ENCODE measurements around the gene SYNM. TPM values are rescaled to one million over a fixed set of nuclear protein-coding genes. Genes with fewer than 3 reads are reported as not detected.
"Not testable (repeated sequence)": the region's sequence is repeated elsewhere in the genome, so short reads cannot be mapped to it uniquely, and the experiment has no call there.

The SYNM gene
- total and polyA plus RNA-seq, 2 experiments from 2014 or later, result 0.18 to 0.97 TPM

DNA sequence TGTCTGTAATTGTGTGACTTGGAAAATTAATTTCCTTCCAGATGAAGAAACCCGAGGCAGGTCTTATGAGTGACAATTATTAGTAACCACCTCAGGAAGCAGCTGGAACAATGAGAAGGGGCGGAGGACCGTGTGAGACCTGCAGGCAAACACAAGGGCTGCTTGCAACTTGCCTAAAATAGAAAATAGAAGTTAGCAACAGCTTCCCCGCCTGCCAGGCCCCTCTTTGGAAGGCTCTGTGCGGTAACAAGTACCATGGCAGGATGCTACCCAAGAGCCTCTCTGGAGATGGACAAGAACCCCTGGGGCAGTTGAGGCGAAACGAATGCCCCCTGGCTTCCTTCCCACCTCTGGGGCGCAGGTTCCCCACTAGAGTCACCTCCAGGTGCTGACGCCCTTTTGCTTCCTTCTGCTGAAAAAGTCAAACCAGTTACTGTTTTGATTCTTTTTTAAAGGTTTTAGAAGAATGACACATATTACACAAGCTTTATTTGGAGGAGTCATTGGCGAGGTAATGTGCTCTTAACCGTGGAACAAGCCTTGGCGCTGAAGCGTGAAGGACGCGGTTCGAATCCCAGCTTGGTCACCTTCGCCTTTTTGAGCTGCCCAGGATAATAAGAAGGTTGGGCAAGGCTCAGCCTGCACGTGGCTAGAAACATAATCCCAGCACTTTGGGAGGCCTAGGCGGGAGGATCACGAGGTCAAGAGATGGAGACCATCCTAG is 47.0 kb upstream of the SYNM start:
- TF ChIP-seq EZH2 (IDR thresholded peaks at IDR 0.05; ENCODE audit: insufficient read depth, poor library complexity, severe bottlenecking) (no peak), EZH2phosphoT487 (IDR thresholded peaks at IDR 0.05; ENCODE audit: insufficient read depth, low read depth) (no peak)
- Histone ChIP-seq H3K4me2 (ENCODE audit: unreplicated experiment) (no peak overlapping the region), H3K27ac (no peak overlapping the region), H3K79me2 (ENCODE audit: insufficient read depth) (no peaks in the 10 kb centered on the region), H3K9me3 (ENCODE audit: low read depth) (no peaks in the 10 kb centered on the region), H4K20me1 (ENCODE audit: insufficient read depth) (no peaks in the 10 kb centered on the region), H3K4me3 (no peak overlapping the region), H3K4me1 (ENCODE audit: insufficient read depth) (0 out of 2 replicates have a peak, but pooled peaks cover 3% of the 10 kb centered on the region), H3K9me2 (ENCODE audit: insufficient read depth) (no peaks in the 10 kb centered on the region), H3F3A (ENCODE audit: insufficient read depth) (no peaks in the 10 kb centered on the region), H3K9ac (no peak overlapping the region), H2AFZ (peak overlapping the region; percentile 84; the same call in 1 of the 2 replicates), H3K36me3 (ENCODE audit: low read depth) (no peaks in the 10 kb centered on the region), H3K27me3 (replicated peaks; ENCODE audit: insufficient read depth) (no peaks in the 10 kb centered on the region)
- WGBS, 2 experiments (ENCODE audit: low coverage in 1 of 2, low lambda C conversion rate in 2 of 2, missing lambda C conversion rate in 2 of 2), result 81 to 87% methylated on average over 20 of the region's 20 CpGs
- DNase-seq, result no peak
- in situ Hi-C loops (cut with MboI), result loop anchor here (25.0 kb wide), 1 partner anchor 396 kb away; no protein-coding TSS in a partner anchor

DNA sequence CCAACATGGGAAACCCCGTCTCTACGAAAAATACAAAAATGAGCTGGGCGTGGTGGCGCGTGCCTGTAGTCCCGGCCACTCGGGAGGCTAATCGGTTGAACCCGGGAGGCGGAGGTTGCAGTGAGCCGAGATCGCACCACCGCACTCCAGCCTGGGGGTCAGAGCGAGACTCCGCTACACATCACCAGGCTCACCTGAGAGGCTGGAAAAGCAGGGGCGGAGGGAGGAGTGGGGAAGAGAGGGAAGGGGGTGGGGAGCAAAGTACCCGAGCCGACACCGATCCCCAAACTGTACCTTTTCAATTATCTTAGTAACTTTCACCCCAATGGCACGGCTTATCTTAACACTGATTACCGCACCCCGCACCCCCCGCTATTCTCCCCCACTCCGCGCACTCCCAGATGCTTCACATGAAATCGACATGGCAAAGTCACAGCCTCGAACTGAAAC is 46.4 kb upstream of the SYNM start:
- in situ Hi-C loops (cut with MboI), result loop anchor here (25.0 kb wide), 1 partner anchor 396 kb away; no protein-coding TSS in a partner anchor
- Histone ChIP-seq H3K9ac (peak overlapping the region; percentile 50; the same call in 1 of the 2 replicates), H3K36me3 (ENCODE audit: low read depth) (no peaks in the 10 kb centered on the region), H3K4me3 (peak overlapping the region; percentile 72), H3K27me3 (replicated peaks; ENCODE audit: insufficient read depth) (no peaks in the 10 kb centered on the region), H3K27ac (no peak overlapping the region), H3K4me2 (ENCODE audit: unreplicated experiment) (peak overlapping the region; percentile 64), H3K9me2 (ENCODE audit: insufficient read depth) (no peaks in the 10 kb centered on the region), H3K79me2 (ENCODE audit: insufficient read depth) (no peaks in the 10 kb centered on the region), H2AFZ (peak overlapping the region; percentile 84), H3K4me1 (ENCODE audit: insufficient read depth) (0 out of 2 replicates have a peak, but pooled peaks cover 3% of the 10 kb centered on the region), H4K20me1 (ENCODE audit: insufficient read depth) (no peaks in the 10 kb centered on the region), H3K9me3 (ENCODE audit: low read depth) (no peaks in the 10 kb centered on the region), H3F3A (ENCODE audit: insufficient read depth) (no peaks in the 10 kb centered on the region)
- TF ChIP-seq EZH2phosphoT487 (IDR thresholded peaks at IDR 0.05; ENCODE audit: insufficient read depth, low read depth) (no peak), EZH2 (IDR thresholded peaks at IDR 0.05; ENCODE audit: insufficient read depth, poor library complexity, severe bottlenecking) (no peak)
- no peak for DNase-seq
- WGBS, 2 experiments (ENCODE audit: low coverage in 1 of 2, low lambda C conversion rate in 2 of 2, missing lambda C conversion rate in 2 of 2), result 46 to 53% methylated on average over 24 to 27 of the region's 27 CpGs

DNA sequence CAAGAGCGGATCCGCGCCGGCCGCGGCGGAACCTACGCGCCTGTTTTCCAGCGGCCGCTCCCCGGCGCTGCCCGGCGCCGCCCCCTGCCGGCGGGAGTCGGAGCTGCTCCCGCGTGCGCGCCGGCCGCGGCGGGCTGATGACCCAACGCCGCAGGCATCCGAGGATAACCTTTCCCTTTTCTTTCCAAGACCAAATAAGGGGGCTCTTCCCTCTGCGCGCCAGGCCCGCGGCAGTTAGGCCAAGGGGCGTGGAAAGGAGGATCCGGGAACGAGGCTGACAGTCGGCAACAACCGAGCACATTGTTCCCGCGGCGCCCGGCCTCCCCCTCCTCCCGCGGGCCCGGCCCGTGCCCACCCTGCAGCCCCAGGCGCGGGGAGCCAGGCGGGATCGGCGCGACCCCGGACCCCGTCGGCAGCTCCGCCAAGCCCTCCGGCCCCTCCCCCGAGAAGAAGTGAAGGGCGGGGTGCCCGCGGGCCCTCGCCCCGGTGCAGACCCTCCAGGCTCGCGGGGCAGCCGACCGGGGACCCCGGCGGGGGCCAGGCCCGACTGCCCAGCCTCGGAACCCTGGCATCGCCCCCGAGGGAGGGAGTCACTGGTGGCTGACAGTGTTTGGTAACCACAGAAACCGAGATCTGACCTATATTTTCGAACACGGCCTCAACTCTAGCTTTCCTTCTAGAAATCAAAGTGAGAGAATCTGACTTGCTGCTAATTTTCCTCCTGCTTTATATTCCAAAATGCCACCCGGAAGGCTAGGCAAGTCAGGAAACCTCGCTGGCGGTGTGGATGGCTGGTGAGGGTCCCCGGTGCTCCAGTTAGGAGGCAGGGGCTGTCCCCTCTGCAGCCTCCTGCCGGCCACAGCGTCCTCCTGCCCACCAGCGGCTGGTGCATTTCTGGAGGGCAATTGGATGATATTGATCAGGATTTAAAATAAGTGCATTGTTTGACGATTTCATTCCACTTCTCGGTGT is 45.6 kb upstream of the SYNM start:
- H3K4me2 ChIP-seq (ENCODE audit: unreplicated experiment), result peak overlapping the region; percentile 67
- H3K27me3 ChIP-seq (replicated peaks; ENCODE audit: insufficient read depth), result no peaks in the 10 kb centered on the region
- in situ Hi-C loops (cut with MboI), result loop anchor here (25.0 kb wide), 1 partner anchor 397 kb away; no protein-coding TSS in a partner anchor
- no peaks in the 10 kb centered on the region for H4K20me1 ChIP-seq (ENCODE audit: insufficient read depth)
- H3K79me2 ChIP-seq (ENCODE audit: insufficient read depth), result no peaks in the 10 kb centered on the region
- H3F3A ChIP-seq (ENCODE audit: insufficient read depth), result no peaks in the 10 kb centered on the region
- no peaks in the 10 kb centered on the region for H3K36me3 ChIP-seq (ENCODE audit: low read depth)
- 7% methylated on average over 51 to 57 of the region's 86 CpGs for WGBS, 2 experiments (ENCODE audit: low coverage in 1 of 2, low lambda C conversion rate in 2 of 2, missing lambda C conversion rate in 2 of 2)
- peak; percentile 93 for DNase-seq
- TF ChIP-seq EZH2phosphoT487 (IDR thresholded peaks at IDR 0.05; ENCODE audit: insufficient read depth, low read depth), result no peak
- no peak for TF ChIP-seq EZH2 (IDR thresholded peaks at IDR 0.05; ENCODE audit: insufficient read depth, poor library complexity, severe bottlenecking)
- peak overlapping the region; percentile 81 for H3K4me3 ChIP-seq
- no peaks in the 10 kb centered on the region for H3K9me3 ChIP-seq (ENCODE audit: low read depth)
- H3K27ac ChIP-seq, result peak overlapping the region; percentile 54
- peak overlapping the region; percentile 95 for H2AFZ ChIP-seq
- H3K9ac ChIP-seq, result peak overlapping the region; percentile 92
- H3K9me2 ChIP-seq (ENCODE audit: insufficient read depth), result no peaks in the 10 kb centered on the region
- 0 out of 2 replicates have a peak, but pooled peaks cover 3% of the 10 kb centered on the region for H3K4me1 ChIP-seq (ENCODE audit: insufficient read depth)

DNA sequence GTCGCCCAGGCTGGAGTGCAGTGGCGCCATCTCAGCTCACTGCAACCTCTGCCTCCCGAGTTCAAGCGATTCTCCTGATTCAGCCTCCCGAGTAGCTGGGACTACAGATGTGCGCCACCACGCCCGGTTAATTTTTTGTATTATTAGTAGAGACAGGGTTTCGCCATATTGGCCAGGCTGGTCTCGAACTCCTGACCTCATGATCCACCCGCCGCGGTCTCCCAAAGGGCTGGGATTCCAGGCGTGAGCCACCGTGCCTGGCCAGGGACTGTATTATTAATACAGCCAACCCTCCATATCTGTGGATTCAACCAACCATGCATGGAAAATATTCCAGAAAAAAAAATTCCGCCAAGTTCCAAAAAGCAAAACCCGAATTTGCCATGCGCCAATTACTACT is 44.7 kb upstream of the SYNM start:
- not testable (repeated sequence) for H3K79me2 ChIP-seq (ENCODE audit: insufficient read depth); H4K20me1 ChIP-seq (ENCODE audit: insufficient read depth); H3K27me3 ChIP-seq (replicated peaks; ENCODE audit: insufficient read depth); H3K4me2 ChIP-seq (ENCODE audit: unreplicated experiment); H3K9me3 ChIP-seq (ENCODE audit: low read depth); H3K9ac ChIP-seq; H2AFZ ChIP-seq; H3K4me1 ChIP-seq (ENCODE audit: insufficient read depth); H3K4me3 ChIP-seq; H3K27ac ChIP-seq; DNase-seq; H3K9me2 ChIP-seq (ENCODE audit: insufficient read depth); H3F3A ChIP-seq (ENCODE audit: insufficient read depth); H3K36me3 ChIP-seq (ENCODE audit: low read depth)
- 93 to 95% methylated on average over 18 of the region's 18 CpGs for WGBS, 2 experiments (ENCODE audit: low coverage in 1 of 2, low lambda C conversion rate in 2 of 2, missing lambda C conversion rate in 2 of 2)
- in situ Hi-C loops (cut with MboI), result loop anchor here (10.0 to 25.0 kb wide), 2 partner anchors 398 to 545 kb away; no protein-coding TSS in a partner anchor

All from GM23248 (cell line).